GM21529 (cell line): ENCODE data around the gene CECR2.

Experiments used
- ATAC-seq: cut with Tn5 transposase; IDR thresholded peaks from one replicate; pipeline ENCODE4 v1.9.1; 2021; ENCODE audit not compliant: unreplicated experiment

Gene CECR2

DNA sequence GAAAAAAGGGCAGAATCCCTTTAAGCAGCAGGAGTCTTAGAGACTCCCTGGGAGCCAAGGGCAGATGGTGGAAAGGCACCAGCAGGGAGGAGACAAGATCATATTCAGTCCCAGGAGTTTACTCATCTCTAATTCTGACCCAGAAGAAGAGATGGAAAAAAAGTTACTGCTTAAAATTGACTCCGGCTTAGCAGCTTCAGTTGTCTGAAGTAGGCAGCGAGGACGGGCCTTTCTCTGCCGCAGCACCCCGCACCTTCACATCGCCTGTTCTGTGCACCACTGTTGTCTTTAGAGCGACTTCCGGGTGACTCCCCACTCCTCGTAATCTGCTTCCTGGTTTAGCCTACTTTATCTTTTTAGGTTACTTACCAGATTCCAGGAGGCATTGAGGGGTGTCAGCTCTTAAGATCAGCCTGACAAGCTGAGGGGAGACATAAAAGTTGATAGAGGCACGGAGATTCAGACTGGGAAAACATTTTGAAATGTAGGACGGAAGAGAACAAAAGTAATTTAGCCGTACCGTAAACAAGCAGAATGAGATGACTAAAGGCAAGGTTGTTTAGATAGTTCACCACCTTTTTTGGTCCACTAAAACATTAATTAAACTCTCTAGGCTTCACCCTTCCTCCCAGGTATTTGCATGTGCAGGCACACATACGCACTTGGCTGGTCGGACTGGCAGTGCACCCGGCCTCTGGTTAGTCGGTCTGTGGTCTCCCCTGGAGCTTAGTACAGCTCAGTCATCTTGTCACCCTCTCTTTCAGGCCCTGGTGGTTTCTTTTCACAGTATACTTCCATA is 74.3 kb downstream of the CECR2 start:
- no peak for ATAC-seq

DNA sequence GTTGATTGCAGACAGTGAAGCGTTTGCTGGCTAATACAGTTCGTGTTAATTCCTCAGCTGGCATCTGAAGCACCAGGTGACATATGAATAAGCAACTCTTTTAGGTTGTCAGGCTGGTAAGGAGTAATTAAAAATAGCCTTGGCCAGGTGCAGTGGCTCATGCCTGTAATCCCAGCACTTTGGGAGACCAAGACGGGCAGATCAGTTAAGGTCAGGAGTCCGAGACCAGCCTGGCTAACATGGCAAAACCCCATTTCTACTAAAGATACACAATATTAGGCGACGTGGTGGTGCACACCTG is 74.9 kb downstream of the CECR2 start:
- ATAC-seq, result no peak

DNA sequence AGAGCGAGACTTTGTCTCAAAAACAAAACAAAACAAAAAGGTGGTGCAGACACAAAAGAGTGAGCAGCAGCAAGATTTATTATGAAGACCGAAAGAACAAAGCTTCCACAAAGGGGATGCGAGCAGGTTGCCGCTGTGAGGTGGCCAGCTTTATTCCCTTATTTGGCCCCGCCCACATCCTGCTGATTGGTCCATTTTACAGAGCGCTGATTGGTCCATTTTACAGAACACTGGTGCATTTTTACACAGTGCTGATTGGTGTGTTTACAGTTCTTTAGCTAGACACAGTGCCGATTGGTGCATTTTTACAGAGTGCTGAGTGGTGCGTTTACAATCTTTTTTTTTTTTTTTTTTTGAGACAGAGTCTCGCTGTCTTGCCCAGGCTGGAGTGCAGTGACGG is 77.4 kb downstream of the CECR2 start:
- ATAC-seq, result no peak

DNA sequence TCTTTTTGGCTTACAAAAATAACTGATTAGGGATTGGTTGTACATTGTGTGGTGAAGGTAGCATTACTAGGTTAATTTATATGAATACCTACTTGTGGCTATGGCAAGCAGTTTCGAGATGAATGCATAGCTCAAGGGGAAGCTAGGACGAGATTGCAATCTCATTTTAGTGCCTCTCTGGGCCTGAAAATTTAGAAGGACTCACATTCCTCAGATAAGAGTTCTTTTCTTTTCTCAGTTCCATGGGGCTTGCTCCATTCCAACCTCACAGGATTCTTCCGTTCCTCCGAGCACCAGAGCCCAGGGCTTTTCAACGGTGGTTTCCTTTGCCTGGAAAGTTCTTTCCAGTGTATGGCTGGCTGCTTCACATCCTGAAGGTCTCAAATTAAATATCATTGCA is 82.1 kb downstream of the CECR2 start:
- no peak for ATAC-seq

DNA sequence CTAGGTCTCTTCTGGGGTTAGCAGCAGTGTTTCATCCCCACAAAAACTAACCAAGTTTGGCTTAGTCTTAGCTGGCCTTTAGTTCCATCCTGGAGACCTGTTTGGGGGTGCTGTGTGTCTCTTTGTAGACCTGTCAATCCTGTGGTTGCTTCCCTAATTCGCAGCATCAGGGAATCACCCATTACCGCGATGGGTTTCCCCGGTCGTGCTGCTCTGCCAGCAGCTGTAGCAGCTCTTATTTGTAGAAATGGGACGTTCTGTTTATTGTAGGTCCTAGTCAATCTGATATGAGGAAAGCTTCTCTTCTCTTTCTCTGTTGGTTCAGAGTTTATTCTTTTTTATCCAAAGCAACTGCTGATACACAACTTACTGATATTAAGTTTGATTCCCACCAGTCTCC is 91.6 kb downstream of the CECR2 start:
- ATAC-seq, result no peak

DNA sequence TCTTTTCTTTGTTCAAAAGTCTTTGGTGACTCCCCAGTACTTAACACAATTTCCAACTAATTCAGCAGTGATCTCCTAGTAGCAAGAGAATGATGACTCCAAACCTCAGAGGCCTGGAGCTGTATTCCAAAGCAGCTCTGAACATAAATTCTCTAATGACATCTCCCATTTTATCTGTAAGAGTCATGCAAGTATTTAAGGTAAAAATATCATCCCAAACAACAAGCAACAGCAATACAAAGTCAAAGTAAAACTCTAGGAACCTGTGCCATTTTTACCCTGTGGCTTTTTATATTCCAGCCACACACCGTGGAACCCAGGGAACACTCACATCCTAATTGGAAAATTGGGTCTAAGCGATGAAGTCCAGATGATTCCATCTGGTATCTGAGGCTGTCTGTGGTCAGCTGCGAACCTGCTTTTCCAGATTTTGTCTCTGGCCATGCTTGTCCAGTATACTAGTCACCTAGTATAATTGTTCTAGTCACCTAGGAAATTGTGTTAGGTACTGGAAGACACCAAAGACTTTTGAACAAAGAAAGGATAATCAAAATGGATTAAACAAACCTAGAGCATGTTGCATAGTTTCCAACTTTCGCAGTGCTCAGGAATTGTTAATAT is 101.7 kb downstream of the CECR2 start:
- no peak for ATAC-seq

DNA sequence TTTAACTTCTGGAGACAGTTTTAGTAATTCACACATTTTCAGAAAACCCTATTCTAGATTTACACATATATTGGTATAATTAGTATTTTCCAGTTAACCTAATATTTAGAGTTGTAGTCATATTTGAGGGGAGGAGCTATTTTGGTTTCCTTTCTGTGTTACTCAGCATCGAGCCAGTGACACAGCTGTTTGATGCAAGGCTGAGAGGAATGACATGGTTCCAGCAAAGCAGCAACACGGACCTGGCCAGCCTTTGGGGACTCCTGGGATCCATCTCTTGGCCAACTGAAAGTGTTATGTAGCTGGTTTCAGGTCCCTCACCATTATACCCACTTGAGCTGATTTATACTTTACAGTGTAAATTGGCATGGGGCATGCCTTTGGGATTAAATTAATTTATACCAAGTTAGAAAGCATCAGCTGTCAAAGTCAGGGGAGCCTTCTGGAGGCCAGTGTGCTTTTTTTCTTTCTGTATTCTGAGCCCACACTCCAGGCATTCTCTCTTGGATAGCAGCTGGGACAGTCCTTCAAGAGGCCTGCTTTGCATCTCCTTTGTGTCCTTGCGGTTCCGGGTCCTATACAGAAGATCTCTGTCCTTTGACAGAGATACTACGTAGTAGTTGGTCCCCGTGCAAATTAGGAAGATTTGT is 102.8 kb downstream of the CECR2 start:
- ATAC-seq, result no peak

DNA sequence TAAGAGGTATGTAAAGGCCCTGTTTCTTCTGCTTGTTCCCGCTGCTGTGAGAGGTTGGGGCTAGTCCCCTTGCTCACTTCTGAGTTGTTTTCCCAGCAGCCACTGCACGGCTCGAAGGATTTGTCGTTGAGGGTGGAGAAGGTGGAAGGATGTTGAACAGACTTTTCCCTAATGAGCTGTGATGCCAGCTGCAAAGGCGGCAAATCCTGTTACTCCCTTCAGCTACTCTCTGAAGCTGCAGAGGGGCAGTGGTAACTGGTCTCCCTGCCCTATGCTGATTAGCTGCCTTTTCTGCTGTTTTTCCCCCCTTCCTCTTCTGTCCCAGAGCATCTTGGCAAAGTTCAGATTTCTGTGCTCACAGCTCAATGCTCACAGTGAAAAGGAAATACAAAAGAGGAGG is 103.7 kb downstream of the CECR2 start:
- no peak for ATAC-seq

DNA sequence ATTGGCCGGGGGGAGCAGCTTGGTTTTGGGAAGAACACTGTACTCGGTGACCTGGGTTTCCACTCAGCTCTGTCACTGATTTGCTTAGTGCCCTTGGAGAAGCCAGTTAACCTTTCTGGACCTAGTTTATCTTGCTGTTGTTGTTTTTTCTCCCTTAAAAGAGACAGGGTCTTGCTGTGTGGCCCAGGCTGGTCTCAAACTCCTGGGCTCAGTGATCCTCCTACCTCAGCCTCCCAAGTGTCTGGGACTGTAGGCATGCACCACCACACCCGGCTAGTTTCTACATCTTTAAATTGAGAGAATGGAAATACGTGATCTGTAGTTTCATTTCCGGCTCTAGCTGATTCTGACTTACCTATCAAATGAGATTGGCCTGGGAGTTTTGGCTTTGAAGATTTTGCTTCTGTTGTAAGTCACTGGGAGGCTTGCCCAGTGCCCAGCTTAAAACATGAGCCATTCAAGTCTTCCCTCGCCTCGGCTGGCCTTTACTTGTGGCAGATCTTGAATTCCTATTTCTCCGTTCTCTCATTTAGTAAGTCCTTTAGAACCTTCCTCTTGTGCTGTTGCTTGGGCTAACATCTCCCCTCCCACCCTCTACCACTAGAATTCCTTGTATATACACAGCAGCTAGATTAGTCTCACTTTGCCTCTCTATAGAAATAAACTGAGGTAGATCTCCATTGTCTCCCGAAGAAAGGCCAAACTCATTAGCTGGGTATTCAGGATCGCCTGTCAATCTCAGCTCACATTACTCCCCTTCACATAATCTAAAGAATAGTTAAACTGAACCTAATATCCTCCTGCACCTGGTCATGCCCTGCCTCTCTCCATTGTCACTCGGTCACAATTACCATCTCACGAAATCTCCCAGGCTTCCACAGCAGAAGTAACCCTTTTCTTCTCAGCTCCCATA is 106.3 kb downstream of the CECR2 start:
- no peak for ATAC-seq

DNA sequence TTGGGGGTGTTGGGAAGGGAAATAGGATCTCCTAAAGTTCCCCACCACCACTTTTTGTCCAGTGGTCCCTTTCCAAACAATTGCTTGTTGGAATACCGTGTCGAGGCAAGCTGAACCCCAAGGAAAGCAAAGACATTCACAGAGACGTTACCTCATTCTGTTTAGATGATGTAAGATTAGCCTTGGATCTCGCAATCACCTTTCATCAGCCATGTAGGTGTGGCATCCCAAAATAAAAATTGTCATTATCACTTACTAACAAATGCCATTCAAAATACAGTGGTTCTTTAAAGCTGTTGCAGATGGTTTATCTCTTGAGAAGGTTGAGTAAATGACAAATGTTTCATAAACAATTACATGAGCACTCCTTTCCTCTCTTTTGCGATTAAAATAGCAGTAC is 107.6 kb downstream of the CECR2 start:
- ATAC-seq, result no peak

DNA sequence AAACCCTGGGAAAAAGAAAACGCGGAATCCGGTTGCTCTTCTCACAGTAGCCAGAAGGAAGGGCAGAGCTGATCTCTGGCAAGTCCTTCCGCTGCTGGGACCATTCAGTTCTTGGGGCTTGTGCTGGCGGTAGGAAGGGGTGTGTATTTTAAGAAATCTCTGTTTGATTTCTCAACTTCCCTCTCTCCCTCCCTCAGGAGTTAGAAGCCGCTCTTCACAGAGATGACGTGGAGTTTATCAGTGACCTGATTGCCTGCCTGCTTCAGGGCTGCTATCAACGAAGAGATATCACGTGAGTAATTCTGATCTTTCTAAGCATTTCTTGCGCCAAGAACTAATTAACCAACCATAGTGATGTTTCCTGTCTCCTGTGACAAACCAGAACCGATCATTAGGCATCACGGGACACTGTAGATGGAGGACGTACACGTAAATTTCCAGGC is 108.2 kb downstream of the CECR2 start:
- no peak for ATAC-seq

DNA sequence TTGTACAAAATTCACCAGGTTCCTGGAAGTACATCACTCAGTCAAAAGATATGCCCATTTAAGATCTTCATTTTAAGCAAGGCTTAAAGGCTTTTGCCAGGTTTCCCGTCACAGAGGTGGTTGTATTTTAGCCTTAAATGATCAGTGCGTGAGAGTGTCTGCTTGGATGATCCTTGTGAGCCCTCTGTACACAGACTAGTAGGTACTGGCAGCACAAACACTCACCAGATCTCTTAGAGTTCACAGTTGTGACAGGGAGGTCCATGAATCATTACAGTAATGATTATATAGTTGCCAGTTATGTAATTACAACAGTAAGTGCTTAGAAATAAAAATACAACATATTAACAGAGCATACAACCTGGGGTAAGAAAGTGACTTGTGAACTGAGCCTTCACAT is 109.9 kb downstream of the CECR2 start:
- ATAC-seq, result no peak

DNA sequence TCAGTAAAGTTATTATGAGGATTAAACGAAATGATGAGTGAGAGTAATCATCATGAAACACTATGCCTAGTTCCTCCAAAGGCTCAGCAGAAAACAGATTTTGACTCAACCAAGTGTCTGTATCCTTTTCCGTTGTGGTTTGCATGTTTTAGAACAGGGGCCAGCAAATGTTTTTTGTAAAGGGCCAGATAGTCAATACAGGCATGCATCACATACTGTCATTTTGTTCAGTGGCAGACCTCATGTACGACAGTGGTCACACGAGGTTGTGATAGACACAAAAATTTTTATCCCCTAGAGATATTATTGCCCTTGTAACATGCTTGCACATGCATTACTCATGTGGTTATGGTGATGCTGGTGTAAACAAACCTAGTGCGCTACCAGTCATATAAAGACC is 112.2 kb downstream of the CECR2 start:
- no peak for ATAC-seq

DNA sequence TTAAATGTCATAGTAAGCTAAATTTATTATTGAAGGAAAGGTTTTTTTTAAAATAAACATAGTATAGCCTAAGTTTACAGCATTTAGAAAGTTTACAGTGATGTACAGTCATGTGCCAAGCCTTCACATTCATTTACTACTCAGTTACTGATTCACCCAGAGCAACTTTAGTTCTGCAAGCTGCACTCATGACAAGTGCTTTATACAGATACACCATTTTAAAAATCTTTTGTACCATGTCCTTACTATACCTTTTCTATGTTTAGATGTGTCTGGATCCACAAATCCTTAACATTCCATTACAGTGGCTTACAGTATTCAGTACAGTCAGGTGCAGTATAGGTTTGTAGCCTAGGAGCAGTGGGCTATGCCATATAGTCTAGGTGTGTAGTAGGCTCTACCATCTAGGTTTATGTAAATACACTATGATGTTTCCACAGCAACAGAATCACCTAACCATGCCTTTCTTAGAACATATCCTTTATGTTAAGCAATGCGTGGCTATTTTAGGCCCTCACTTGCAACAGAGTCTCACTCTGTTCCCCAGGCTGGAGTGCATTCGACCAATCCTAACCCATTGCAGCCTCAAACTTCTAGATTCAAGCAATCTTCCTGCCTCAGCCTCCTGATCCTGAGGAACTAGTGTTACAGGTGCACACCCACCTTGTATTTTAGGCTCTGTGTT is 114.6 kb downstream of the CECR2 start:
- no peak for ATAC-seq

DNA sequence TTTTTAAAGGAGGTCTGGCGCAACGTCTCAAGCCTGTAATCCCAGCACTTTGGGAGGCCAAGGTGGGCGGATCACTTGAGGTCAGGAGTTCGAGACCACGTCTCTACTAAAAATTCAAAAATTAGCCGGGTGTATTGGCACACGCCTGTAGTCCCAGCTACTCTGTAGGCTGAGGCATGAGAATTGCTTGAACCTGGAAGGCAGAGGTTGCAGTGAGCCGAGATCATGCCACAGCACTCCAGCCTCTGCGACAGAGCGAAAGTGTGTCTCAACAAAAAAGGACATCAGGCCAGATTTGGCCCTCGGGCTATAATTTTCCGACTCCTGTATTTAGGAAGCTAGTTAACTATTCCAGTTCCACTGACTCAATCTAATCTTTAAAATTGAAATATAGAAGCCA is 115.3 kb downstream of the CECR2 start:
- no peak for ATAC-seq

DNA sequence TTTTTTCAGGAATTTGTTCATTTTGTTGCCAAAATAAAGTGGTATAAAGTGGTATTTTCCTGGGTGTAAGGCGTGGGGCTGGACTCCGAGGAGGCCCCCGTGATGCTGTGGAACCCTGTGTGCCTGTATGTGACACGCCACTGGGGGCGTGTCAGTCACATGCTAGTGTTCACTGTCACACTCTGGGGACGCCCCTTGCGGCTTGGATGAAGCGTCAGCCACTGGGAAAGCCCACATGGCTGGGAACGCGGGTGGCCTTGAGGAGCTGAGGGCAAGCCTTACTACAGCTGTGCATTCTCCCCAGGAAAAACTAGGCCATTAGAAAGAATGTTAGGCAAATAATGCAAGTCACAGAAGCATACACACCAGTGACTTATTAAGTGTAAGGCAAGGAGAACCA is 117.1 kb downstream of the CECR2 start:
- ATAC-seq, result no peak

DNA sequence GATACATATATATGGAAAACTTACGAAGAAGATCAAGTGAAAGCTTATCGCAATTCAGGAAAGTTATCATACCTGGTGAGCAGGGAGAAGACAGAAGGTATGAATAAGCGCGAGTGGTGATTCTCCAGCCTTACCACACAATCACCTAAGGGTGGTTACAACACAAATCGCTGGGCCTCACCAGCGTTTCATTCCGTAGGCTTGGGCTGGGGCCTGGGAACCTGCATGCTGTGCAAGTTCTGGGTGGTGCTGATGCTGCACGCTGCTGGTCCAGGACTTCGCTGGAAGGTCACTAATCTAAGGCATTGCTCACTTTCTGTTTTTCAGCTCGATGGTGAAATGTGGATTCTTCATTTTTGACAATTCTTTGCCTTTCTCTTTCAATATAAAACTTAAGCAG is 117.5 kb downstream of the CECR2 start:
- ATAC-seq, result no peak

DNA sequence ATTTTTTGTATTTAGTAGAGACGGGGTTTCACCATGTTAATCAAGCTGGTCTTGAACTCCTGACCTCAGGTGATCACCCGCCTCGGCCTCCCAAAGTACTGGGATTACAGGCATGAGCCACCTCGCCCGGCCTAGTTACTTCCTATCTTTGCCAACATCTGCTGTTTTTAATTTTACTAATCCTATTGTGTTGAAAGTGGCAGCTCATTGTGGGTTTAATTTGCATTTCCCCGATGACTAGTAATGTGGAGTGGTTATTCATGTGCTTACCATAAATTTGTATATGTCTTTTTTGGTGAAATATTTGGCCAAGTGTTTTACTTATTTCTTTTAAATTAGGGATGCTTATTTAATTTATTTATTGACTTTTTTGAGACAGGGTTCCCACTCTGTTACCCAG is 119.8 kb downstream of the CECR2 start:
- no peak for ATAC-seq

DNA sequence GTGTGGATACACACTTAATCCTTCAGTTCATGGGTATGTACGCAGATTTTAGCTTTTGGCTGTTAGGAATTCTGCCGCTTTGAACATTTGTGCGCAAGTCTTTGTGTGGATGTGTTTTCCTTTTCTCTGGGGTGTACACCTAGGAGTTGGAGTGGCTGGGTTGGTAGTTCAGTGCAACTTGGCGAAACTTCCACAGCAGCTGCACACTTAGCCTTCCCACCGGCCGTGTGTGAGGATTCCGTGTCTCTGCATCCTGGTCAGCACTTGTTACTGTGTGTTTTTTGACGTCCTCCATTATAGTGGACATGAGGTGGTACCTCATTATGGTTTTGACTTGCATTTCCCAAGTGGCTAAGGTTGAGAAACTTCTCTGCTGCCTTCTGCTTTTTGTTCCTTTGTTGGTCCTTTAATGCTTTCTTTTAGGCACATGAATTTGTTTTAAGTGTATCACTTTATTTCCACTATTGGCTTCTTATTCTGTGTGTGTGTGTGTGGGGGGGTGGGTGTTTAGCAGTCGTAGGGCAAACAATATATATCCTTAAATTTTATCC is 121.9 kb downstream of the CECR2 start:
- no peak for ATAC-seq

DNA sequence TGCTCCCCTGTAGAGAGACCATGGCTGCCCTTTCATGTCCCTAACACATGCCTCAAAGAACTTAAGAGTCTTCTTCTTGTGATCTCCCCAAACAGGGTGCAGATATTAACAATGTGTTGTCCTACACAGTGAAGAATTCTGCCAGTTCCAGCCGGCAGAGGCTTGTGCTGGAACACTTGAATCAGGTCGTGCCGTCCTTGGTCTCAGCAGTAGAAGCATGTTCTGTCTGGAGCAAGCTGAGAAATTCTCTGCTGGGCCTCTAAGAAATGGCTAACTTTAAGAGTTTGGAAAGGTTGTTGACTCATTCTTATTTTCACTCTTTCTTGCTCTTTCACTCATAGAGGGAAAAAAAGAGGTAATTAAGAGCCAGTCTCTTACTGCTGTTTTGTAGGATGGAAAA is 123.0 kb downstream of the CECR2 start:
- no peak for ATAC-seq
